ENCODE results near the gene ANKRD30B. TPM values are rescaled to one million over a fixed set of nuclear protein-coding genes. Genes with fewer than 3 reads are reported as not detected.
"Not testable (repeated sequence)": the region's sequence is repeated elsewhere in the genome, so short reads cannot be mapped to it uniquely, and the experiment has no call there.

The ANKRD30B gene
- polyA plus RNA-seq (2012; rRNA removed) = not detected in 2 replicates
- polyA plus RNA-seq (2012; cell fraction: cytosol; rRNA removed) = 0.01 TPM in 1 of 2 replicates, not detected in the other
- not detected in 2 replicates for polyA plus RNA-seq (2012; cell fraction: nucleus; rRNA removed)

GRCh38 chr18:14747513-14748474, at the start of gene ANKRD30B:
TSS of gene ANKRD30B (plus strand) at chr18:14748172. CDS start at chr18:14748420, 248 bp downstream.
- ChIA-PET CTCF (no interaction called here), POLR2A (no interaction called here)
- no peaks in the 10 kb centered on the region for H3K36me3 ChIP-seq (replicated peaks in 1 of 2; ENCODE audit: control insufficient read depth in 1 of 2, insufficient read depth in 2 of 2, low read length in 1 of 2)
- TF ChIP-seq GATA2 (CRISPR knock-in tag; IDR thresholded peaks at IDR 0.05) = no peak
- TF ChIP-seq EP300 (IDR thresholded peaks at IDR 0.05; ENCODE audit: borderline replicate concordance in 1 of 2, low read depth in 1 of 2, low read length in 1 of 2) = no peak
- TF ChIP-seq SIN3A (IDR thresholded peaks at IDR 0.05; ENCODE audit: borderline replicate concordance, low read depth, low read length) = no peak
- no peak for TF ChIP-seq JUND (IDR thresholded peaks at IDR 0.05)
- TF ChIP-seq MEF2A (IDR thresholded peaks at IDR 0.05; ENCODE audit: borderline replicate concordance, low read depth) = no peak
- TF ChIP-seq RAD21 (IDR thresholded peaks at IDR 0.05; ENCODE audit: low read length) = no peak
- no peak for TF ChIP-seq CHD2 (IDR thresholded peaks at IDR 0.05; ENCODE audit: low read length, partially characterized antibody)
- TF ChIP-seq GABPA (IDR thresholded peaks at IDR 0.05; ENCODE audit: low read depth) = no peak
- no peak for TF ChIP-seq SMC3 (IDR thresholded peaks at IDR 0.05; ENCODE audit: low read depth, low read length)
- H3K9me2 ChIP-seq = no peaks in the 10 kb centered on the region
- no peaks in the 10 kb centered on the region for H3F3A ChIP-seq (replicated peaks; ENCODE audit: insufficient read depth)
- H4K20me1 ChIP-seq (ENCODE audit: insufficient read depth) = no peaks in the 10 kb centered on the region
- peaks cover 7% of the 10 kb centered on the region for H3K27me3 ChIP-seq (ENCODE audit: insufficient read depth)
- no peaks in the 10 kb centered on the region for H3K79me2 ChIP-seq (ENCODE audit: insufficient read depth)
- peak; percentile 8 for DNase-seq
- no peak within 1 kb of the TSS for H2AFZ ChIP-seq (ENCODE audit: low read depth)
- no peaks in the 10 kb centered on the region for H3K4me1 ChIP-seq (ENCODE audit: control insufficient read depth in 1 of 2, insufficient read depth in 2 of 2, low read depth in 1 of 2, low read length in 1 of 2)
- H3K27ac ChIP-seq (ENCODE audit: low read depth in 2 of 2, low read length in 1 of 2) = no peak within 1 kb of the TSS
- H3K9ac ChIP-seq = no peak within 1 kb of the TSS
- no peaks in the 10 kb centered on the region for H3K9me3 ChIP-seq
- H3K4me2 ChIP-seq = no peak within 1 kb of the TSS
- WGBS (ENCODE audit: low lambda C conversion rate) = 42% methylated on average over 45 of the region's 79 CpGs
- H3K4me3 ChIP-seq (ENCODE audit: low read depth in 2 of 2, low read length in 1 of 2) = no peak within 1 kb of the TSS

DNA sequence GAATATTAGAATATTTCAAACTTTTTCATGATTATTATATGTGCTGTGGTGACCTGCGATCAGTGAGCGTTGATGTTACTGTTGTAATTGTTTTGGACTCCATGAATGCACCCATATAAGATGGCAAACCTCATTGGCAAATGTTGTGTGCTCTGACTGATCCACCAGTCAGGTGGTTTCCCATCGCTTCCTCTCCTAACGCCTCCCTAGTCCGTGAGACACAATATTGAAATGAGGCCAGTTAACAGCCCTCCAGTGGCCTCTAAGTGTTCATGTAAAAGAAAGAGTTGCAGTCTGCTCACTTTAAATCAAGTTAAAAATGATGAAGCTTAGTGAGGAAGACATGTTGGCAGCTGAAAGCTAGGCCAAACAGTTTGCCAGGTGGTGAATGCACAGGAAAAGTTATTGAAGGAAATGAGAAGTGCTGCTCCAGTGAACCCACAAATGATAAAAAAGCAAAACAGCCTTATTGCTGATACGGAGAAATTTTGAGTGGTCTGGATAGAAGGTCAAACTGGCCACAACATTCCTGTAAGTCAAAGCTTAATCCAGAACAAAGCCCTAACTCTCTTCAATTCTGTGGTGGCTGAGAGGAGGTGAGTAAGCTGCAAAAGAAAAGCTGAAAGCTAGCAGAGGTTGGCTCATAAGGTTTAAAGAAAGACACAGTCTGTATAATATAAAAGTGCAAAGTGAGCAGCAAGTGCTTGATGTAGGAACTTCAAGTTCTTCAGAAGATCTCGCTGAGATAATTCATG, 46.5 kb upstream of the ANKRD30B start:
- H3K4me3 ChIP-seq (ENCODE audit: low read depth in 2 of 2, low read length in 1 of 2); H3F3A ChIP-seq (replicated peaks; ENCODE audit: insufficient read depth); H3K9me2 ChIP-seq; CTCF ChIA-PET; H3K27ac ChIP-seq (ENCODE audit: low read depth in 2 of 2, low read length in 1 of 2); H3K79me2 ChIP-seq (ENCODE audit: insufficient read depth); H3K4me1 ChIP-seq (ENCODE audit: control insufficient read depth in 1 of 2, insufficient read depth in 2 of 2, low read depth in 1 of 2, low read length in 1 of 2); H3K36me3 ChIP-seq (replicated peaks in 1 of 2; ENCODE audit: control insufficient read depth in 1 of 2, insufficient read depth in 2 of 2, low read length in 1 of 2); DNase-seq; H3K9ac ChIP-seq; H3K27me3 ChIP-seq (ENCODE audit: insufficient read depth); H3K4me2 ChIP-seq; H3K9me3 ChIP-seq; H4K20me1 ChIP-seq (ENCODE audit: insufficient read depth); H2AFZ ChIP-seq (ENCODE audit: low read depth); POLR2A ChIA-PET: not testable (repeated sequence)
- WGBS (ENCODE audit: low lambda C conversion rate) = 2% methylated on average over 7 of the region's 7 CpGs

GRCh38 chr18:14709761-14710160, 38.2 kb upstream of the ANKRD30B start:
- H3K9me3 ChIP-seq; H3K4me1 ChIP-seq (ENCODE audit: control insufficient read depth in 1 of 2, insufficient read depth in 2 of 2, low read depth in 1 of 2, low read length in 1 of 2); H3K9ac ChIP-seq; POLR2A ChIA-PET; H3F3A ChIP-seq (replicated peaks; ENCODE audit: insufficient read depth); DNase-seq; H3K4me2 ChIP-seq; H3K4me3 ChIP-seq (ENCODE audit: low read depth in 2 of 2, low read length in 1 of 2); H3K27ac ChIP-seq (ENCODE audit: low read depth in 2 of 2, low read length in 1 of 2); H4K20me1 ChIP-seq (ENCODE audit: insufficient read depth); H3K27me3 ChIP-seq (ENCODE audit: insufficient read depth); H2AFZ ChIP-seq (ENCODE audit: low read depth); H3K79me2 ChIP-seq (ENCODE audit: insufficient read depth); H3K36me3 ChIP-seq (replicated peaks in 1 of 2; ENCODE audit: control insufficient read depth in 1 of 2, insufficient read depth in 2 of 2, low read length in 1 of 2); CTCF ChIA-PET; H3K9me2 ChIP-seq: not testable (repeated sequence)
- 4% methylated on average over 2 of the region's 2 CpGs for WGBS (ENCODE audit: low lambda C conversion rate)

DNA sequence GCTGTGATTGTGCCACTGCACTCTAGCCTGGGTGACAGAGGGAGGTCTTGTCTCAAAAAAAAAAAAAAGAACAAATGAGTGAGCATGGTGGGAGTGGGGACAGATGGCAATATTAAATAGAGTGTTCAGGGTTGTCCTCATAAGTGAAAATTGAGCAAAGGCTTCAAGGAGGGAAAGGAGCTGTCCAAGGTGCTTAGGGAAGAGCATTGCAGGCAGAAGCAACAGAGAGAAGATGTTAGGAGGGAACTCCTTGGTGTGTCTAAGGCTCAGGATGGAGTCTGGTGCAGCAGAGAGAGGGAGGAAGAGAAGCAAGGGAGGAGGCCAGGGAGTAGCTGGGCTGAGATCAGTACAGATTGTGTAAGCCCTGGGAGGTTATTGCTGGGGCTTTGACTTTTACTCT, 26.4 kb upstream of the ANKRD30B start:
- H3K36me3 ChIP-seq (replicated peaks in 1 of 2; ENCODE audit: control insufficient read depth in 1 of 2, insufficient read depth in 2 of 2, low read length in 1 of 2); H3F3A ChIP-seq (replicated peaks; ENCODE audit: insufficient read depth); DNase-seq; H3K4me2 ChIP-seq; H3K9me2 ChIP-seq; POLR2A ChIA-PET; H3K9me3 ChIP-seq; H3K4me1 ChIP-seq (ENCODE audit: control insufficient read depth in 1 of 2, insufficient read depth in 2 of 2, low read depth in 1 of 2, low read length in 1 of 2); H3K79me2 ChIP-seq (ENCODE audit: insufficient read depth); H3K4me3 ChIP-seq (ENCODE audit: low read depth in 2 of 2, low read length in 1 of 2); H4K20me1 ChIP-seq (ENCODE audit: insufficient read depth); H3K27me3 ChIP-seq (ENCODE audit: insufficient read depth); CTCF ChIA-PET; H3K9ac ChIP-seq; H2AFZ ChIP-seq (ENCODE audit: low read depth); H3K27ac ChIP-seq (ENCODE audit: low read depth in 2 of 2, low read length in 1 of 2): not testable (repeated sequence)

- H3F3A ChIP-seq (replicated peaks; ENCODE audit: insufficient read depth); CTCF ChIA-PET; H3K4me2 ChIP-seq; H3K4me1 ChIP-seq (ENCODE audit: control insufficient read depth in 1 of 2, insufficient read depth in 2 of 2, low read depth in 1 of 2, low read length in 1 of 2); H3K9me3 ChIP-seq; H3K4me3 ChIP-seq (ENCODE audit: low read depth in 2 of 2, low read length in 1 of 2); H3K27me3 ChIP-seq (ENCODE audit: insufficient read depth); H3K36me3 ChIP-seq (replicated peaks in 1 of 2; ENCODE audit: control insufficient read depth in 1 of 2, insufficient read depth in 2 of 2, low read length in 1 of 2); POLR2A ChIA-PET; H3K9me2 ChIP-seq; H3K27ac ChIP-seq (ENCODE audit: low read depth in 2 of 2, low read length in 1 of 2); H3K79me2 ChIP-seq (ENCODE audit: insufficient read depth); DNase-seq; H2AFZ ChIP-seq (ENCODE audit: low read depth); H4K20me1 ChIP-seq (ENCODE audit: insufficient read depth); H3K9ac ChIP-seq: not testable (repeated sequence)
- 0% methylated on average over 1 of the region's 1 CpG for WGBS (ENCODE audit: low lambda C conversion rate)
These were observed 8.9 kb upstream of the ANKRD30B start for GRCh38 chr18:14739056-14739455.
